ENCODE measurements around the gene RHBDD2. TPM values are rescaled to one million over a fixed set of nuclear protein-coding genes. Genes with fewer than 3 reads are reported as not detected.
"Not testable (repeated sequence)": the region's sequence is repeated elsewhere in the genome, so short reads cannot be mapped to it uniquely, and the experiment has no call there.

RHBDD2 gene
- total RNA-seq, 4 donors from 2014 or later: 44.9 to 79.7 (median 63.7) TPM

GRCh38 chr7:75879771-75880184 is 944 bp downstream of the RHBDD2 start:
- no peak for TF ChIP-seq EP300 (IDR thresholded peaks at IDR 0.05; ENCODE audit: low read depth)
- Histone ChIP-seq H3K4me1 (peaks cover 12 to 30% (median 22%) of the 10 kb centered on the region in 4 donors), H3K4me3 (peak overlapping the region in 3 of 4 donors; percentile 74 to 89 (median 85)), H3K27me3 (no peaks in the 10 kb centered on the region), H3K36me3 (peaks cover 0 to 31% (median 13%) of the 10 kb centered on the region in 4 donors), H3K27ac (peak overlapping the region; percentile 86 to 89 (median 87)), H3K9me3 (no peaks in the 10 kb centered on the region)
- WGBS, 2 donors (ENCODE audit: low coverage in 1 of 2): 10 to 16% methylated on average over 7 to 8 of the region's 8 CpGs
- in situ Hi-C loops (cut with MboI; ENCODE audit: low pct_ligation_motif_present in 1 of 4, low pct_unique_long_range_greater_than_20kb in 1 of 4, low sequenced_read_pairs in 3 of 4) (loop anchor here in 2 of 4 donors (10.0 kb wide), 2 partner anchors 115 to 135 kb away; partner anchors contain the start of gene TMEM120A (in 1 of the 2)), intact Hi-C loops (cut with DNase I; ENCODE audit: low total_unique reads) (loop anchor here (5.0 kb wide), 1 partner anchor 38 kb away; the partner anchor contains the start of gene POR)
- no peak for DNase-seq

GRCh38 chr7:75880242-75880641 is 1.4 kb downstream of the RHBDD2 start:
- intact Hi-C loops (cut with DNase I; ENCODE audit: low total_unique reads) (no loop called here), in situ Hi-C loops (cut with MboI; ENCODE audit: low pct_ligation_motif_present in 1 of 4, low pct_unique_long_range_greater_than_20kb in 1 of 4, low sequenced_read_pairs in 3 of 4) (no loop called here)
- Histone ChIP-seq H3K36me3 (peaks cover 0 to 35% (median 14%) of the 10 kb centered on the region in 4 donors), H3K27me3 (no peaks in the 10 kb centered on the region), H3K9me3 (no peaks in the 10 kb centered on the region), H3K27ac (peak overlapping the region in 3 of 4 donors; percentile 87 to 89 (median 87)), H3K4me3 (peak overlapping the region in 1 of 4 donors; percentile 85), H3K4me1 (peaks cover 12 to 31% (median 22%) of the 10 kb centered on the region in 4 donors)
- TF ChIP-seq EP300 (IDR thresholded peaks at IDR 0.05; ENCODE audit: low read depth) (no peak), POLR2A (IDR thresholded peaks at IDR 0.05) (no peak), CTCF (IDR thresholded peaks at IDR 0.05) (no peak), POLR2AphosphoS5 (IDR thresholded peaks at IDR 0.05) (no peak)
- 95% methylated on average over 4 of the region's 4 CpGs; no CpG with 5 or more reads in 1 of the 2 donors for WGBS, 2 donors (ENCODE audit: low coverage in 1 of 2)
- no peak for DNase-seq

- TF ChIP-seq POLR2A (IDR thresholded peaks at IDR 0.05): no peak
- TF ChIP-seq POLR2AphosphoS5 (IDR thresholded peaks at IDR 0.05): no peak
- no peak for TF ChIP-seq EP300 (IDR thresholded peaks at IDR 0.05; ENCODE audit: low read depth)
- TF ChIP-seq CTCF (IDR thresholded peaks at IDR 0.05): no peak
- DNase-seq: no peak
- Histone ChIP-seq H3K4me3 (no peak overlapping the region), H3K4me1 (peaks cover 12 to 31% (median 22%) of the 10 kb centered on the region in 4 donors), H3K27me3 (no peaks in the 10 kb centered on the region), H3K9me3 (no peaks in the 10 kb centered on the region), H3K36me3 (peaks cover 0 to 39% (median 18%) of the 10 kb centered on the region in 4 donors), H3K27ac (no peak overlapping the region)
- in situ Hi-C loops (cut with MboI; ENCODE audit: low pct_ligation_motif_present in 1 of 4, low pct_unique_long_range_greater_than_20kb in 1 of 4, low sequenced_read_pairs in 3 of 4): no loop called here
- intact Hi-C loops (cut with DNase I; ENCODE audit: low total_unique reads): no loop called here
- 92 to 95% methylated on average over 7 to 23 of the region's 23 CpGs for WGBS, 2 donors (ENCODE audit: low coverage in 1 of 2)
Measured at GRCh38 chr7:75881436-75882095, 2.7 kb downstream of the RHBDD2 start.

- intact Hi-C loops (cut with DNase I; ENCODE audit: low total_unique reads); H3K27me3 ChIP-seq; H3K4me3 ChIP-seq; H3K27ac ChIP-seq; in situ Hi-C loops (cut with MboI; ENCODE audit: low pct_ligation_motif_present in 1 of 4, low pct_unique_long_range_greater_than_20kb in 1 of 4, low sequenced_read_pairs in 3 of 4); H3K9me3 ChIP-seq; DNase-seq: not testable (repeated sequence)
- WGBS, 2 donors (ENCODE audit: low coverage in 1 of 2): 93% methylated on average over 13 of the region's 13 CpGs; no CpG with 5 or more reads in 1 of the 2 donors
- H3K36me3 ChIP-seq: peaks cover 0 to 39% (median 18%) of the 10 kb centered on the region in 4 donors
- H3K4me1 ChIP-seq: peaks cover 12 to 26% (median 18%) of the 10 kb centered on the region in 4 donors
Measured at GRCh38 chr7:75883265-75883824, 4.5 kb downstream of the RHBDD2 start.

GRCh38 chr7:75884476-75884875 is 5.6 kb downstream of the RHBDD2 start:
- peak; percentile 37 for DNase-seq
- Histone ChIP-seq H3K4me1 (peaks cover 10 to 22% (median 17%) of the 10 kb centered on the region in 4 donors), H3K27ac (peak overlapping the region in 1 of 4 donors; percentile 53), H3K9me3 (no peaks in the 10 kb centered on the region), H3K27me3 (no peaks in the 10 kb centered on the region), H3K4me3 (no peak overlapping the region), H3K36me3 (peaks cover 0 to 39% (median 18%) of the 10 kb centered on the region in 4 donors)
- TF ChIP-seq EP300 (IDR thresholded peaks at IDR 0.05; ENCODE audit: low read depth): no peak
- TF ChIP-seq CTCF (IDR thresholded peaks at IDR 0.05): no peak
- peak in 1 of 3 donors; percentile 24 for TF ChIP-seq POLR2AphosphoS5 (IDR thresholded peaks at IDR 0.05)
- 60 to 61% methylated on average over 2 to 5 of the region's 5 CpGs for WGBS, 2 donors (ENCODE audit: low coverage in 1 of 2)
- intact Hi-C loops (cut with DNase I; ENCODE audit: low total_unique reads): no loop called here
- in situ Hi-C loops (cut with MboI; ENCODE audit: low pct_ligation_motif_present in 1 of 4, low pct_unique_long_range_greater_than_20kb in 1 of 4, low sequenced_read_pairs in 3 of 4): no loop called here
